WTC11 (cell line): Measurements from ENCODE around the gene RGN.
"Not testable (repeated sequence)": the region's sequence is repeated elsewhere in the genome, so short reads cannot be mapped to it uniquely, and the experiment has no call there.

ENCODE experiments used
- ATF1 ChIP-seq: sonication (generic); formaldehyde crosslinking; IDR thresholded peaks from 2 replicates; pipeline ENCODE4 v1.8.1; 2023; ENCODE audit warnings: mild to moderate bottlenecking, moderate library complexity, missing genetic modification reagents
- ATF3 ChIP-seq: sonication (generic); formaldehyde crosslinking; conservative IDR thresholded peaks from 2 replicates; pipeline ENCODE4 v1.8.1; 2022; ENCODE audit warnings: mild to moderate bottlenecking, missing genetic modification reagents
- CREM ChIP-seq: sonication (generic); formaldehyde crosslinking; IDR thresholded peaks from 2 replicates; pipeline ENCODE4 v1.8.1; 2022; ENCODE audit warnings: mild to moderate bottlenecking, missing genetic modification reagents, moderate library complexity
- CTCF ChIP-seq: fragments of 200-600 bp; IDR thresholded peaks from 2 replicates; pipeline ENCODE4 v1.8.0; 2022; ENCODE audit warnings: antibody characterized with exemption
- E2F4 ChIP-seq: sonication (generic); formaldehyde crosslinking; IDR thresholded peaks from 2 replicates; pipeline ENCODE4 v1.8.1; 2022; ENCODE audit warnings: low read depth, mild to moderate bottlenecking, moderate library complexity, missing genetic modification reagents, borderline replicate concordance
- E2F5 ChIP-seq: sonication (generic); formaldehyde crosslinking; IDR thresholded peaks from 2 replicates; pipeline ENCODE4 v1.8.1; 2022; ENCODE audit warnings: mild to moderate bottlenecking, moderate library complexity, missing genetic modification reagents
- MXD4 ChIP-seq: fragments of 250-450 bp; sonication (Bioruptor Pico); IDR thresholded peaks from 2 replicates; pipeline ENCODE4 v1.8.0; 2021; ENCODE audit warnings: mild to moderate bottlenecking, moderate library complexity, borderline replicate concordance
- NR2C2 ChIP-seq: sonication (generic); formaldehyde crosslinking; IDR thresholded peaks from 2 replicates; pipeline ENCODE4 v1.8.0; 2022; ENCODE audit warnings: mild to moderate bottlenecking, missing genetic modification reagents
- NR3C1 ChIP-seq: sonication (generic); formaldehyde crosslinking; conservative IDR thresholded peaks from 2 replicates; pipeline ENCODE4 v1.8.1; 2023; ENCODE audit warnings: low read depth, mild to moderate bottlenecking, missing genetic modification reagents
- SMAD3 ChIP-seq: sonication (generic); formaldehyde crosslinking; IDR thresholded peaks from 2 replicates; pipeline ENCODE4 v1.8.0; 2022; ENCODE audit warnings: missing genetic modification reagents, mild to moderate bottlenecking, borderline replicate concordance
- ZNF121 ChIP-seq: sonication (generic); formaldehyde crosslinking; IDR thresholded peaks from 2 replicates; pipeline ENCODE4 v1.8.0; 2023; ENCODE audit warnings: missing genetic modification reagents
- ZNF423 ChIP-seq: fragments of 250-450 bp; sonication (Bioruptor Pico); IDR thresholded peaks from 2 replicates; pipeline ENCODE4 v2.1.2; 2022; ENCODE audit warnings: mild to moderate bottlenecking, moderate library complexity
- ZNF671 ChIP-seq: fragments of 250-450 bp; sonication (Bioruptor Pico); IDR thresholded peaks from 2 replicates; pipeline ENCODE4 v1.8.0; 2021; ENCODE audit warnings: mild to moderate bottlenecking

- not testable (repeated sequence) for TF ChIP-seq CTCF; NR2C2 (CRISPR knock-in tag); E2F4 (CRISPR knock-in tag); ATF3 (CRISPR knock-in tag); ZNF121 (CRISPR knock-in tag); ZNF671; ZNF423 (CRISPR knock-in tag); CREM; ATF1 (CRISPR knock-in tag); SMAD3 (CRISPR knock-in tag); NR3C1; MXD4 (CRISPR knock-in tag); E2F5 (CRISPR knock-in tag)
These were observed 46.2 kb downstream of the RGN start for GRCh38 chrX:47124466-47124865.
